Retinal pigment epithelial cell (primary cell): ENCODE results near the gene IPO9.
"Not testable (repeated sequence)": the region's sequence is repeated elsewhere in the genome, so short reads cannot be mapped to it uniquely, and the experiment has no call there.

ENCODE experiments used
- DNase-seq: peaks from one replicate; pipeline ENCODE4 v3.0.0-alpha.2; 2010; ENCODE audit warnings: low read depth
- H3K4me3 ChIP-seq: 2 replicates; pipeline ENCODE4 v1.5.1; 2011; ENCODE audit warnings: mild to moderate bottlenecking, low read length, control low read depth, moderate library complexity
- CTCF ChIP-seq: conservative IDR thresholded peaks from 2 replicates; pipeline ENCODE4 v1.5.1; 2011; ENCODE audit warnings: low read depth, low read length, control low read depth, inconsistent platforms

IPO9 gene

GRCh38 chr1:201842472-201843027, 13.6 kb downstream of the IPO9 start:
- H3K4me3 ChIP-seq, result no peak overlapping the region
- DNase-seq, result no peak
- no peak for TF ChIP-seq CTCF

- DNase-seq, result no peak
- TF ChIP-seq CTCF, result no peak
- no peak overlapping the region for H3K4me3 ChIP-seq
Observed at GRCh38 chr1:201845331-201846083, 16.6 kb downstream of the IPO9 start.

GRCh38 chr1:201847150-201847549, 18.2 kb downstream of the IPO9 start:
- H3K4me3 ChIP-seq, result no peak overlapping the region
- DNase-seq, result no peak
- no peak for TF ChIP-seq CTCF

GRCh38 chr1:201848230-201848629, 19.3 kb downstream of the IPO9 start:
- DNase-seq, result no peak
- TF ChIP-seq CTCF, result no peak
- H3K4me3 ChIP-seq, result no peak overlapping the region

GRCh38 chr1:201849372-201850052, 20.6 kb downstream of the IPO9 start:
- no peak for DNase-seq
- no peak for TF ChIP-seq CTCF
- no peak overlapping the region for H3K4me3 ChIP-seq

- no peak for TF ChIP-seq CTCF
- DNase-seq, result peak; percentile 20
- H3K4me3 ChIP-seq, result no peak overlapping the region
Observed at GRCh38 chr1:201850053-201850397, 21.1 kb downstream of the IPO9 start.

- DNase-seq, result no peak
- no peak overlapping the region for H3K4me3 ChIP-seq
- TF ChIP-seq CTCF, result no peak
Observed at GRCh38 chr1:201851949-201852348, 23.0 kb downstream of the IPO9 start.

- H3K4me3 ChIP-seq, DNase-seq: not testable (repeated sequence)
Observed at GRCh38 chr1:201856722-201857121, 27.8 kb downstream of the IPO9 start.
